Liver (tissue), 3 donors: ENCODE results near the gene DDX42.

Experiments
- FOXA1 ChIP-seq: IDR thresholded peaks from 2 replicates; pipeline ENCODE4 v1.6.1; 2016; ENCODE audit warnings: antibody characterized with exemption
- GABPA ChIP-seq, 2 donors: IDR thresholded peaks in 1 of 2; conservative IDR thresholded peaks in 1 of 2; 2 replicates each; pipeline ENCODE4 v1.6.1; 2016; ENCODE audit warnings: antibody characterized with exemption in 2 of 2, mild to moderate bottlenecking in 1 of 2, moderate library complexity in 1 of 2
- HNF4A ChIP-seq, 2 donors: conservative IDR thresholded peaks; 2 replicates each; pipeline ENCODE4 v1.6.1; 2016; ENCODE audit warnings: antibody characterized with exemption in 2 of 2, mild to moderate bottlenecking in 2 of 2
- NR2F2 ChIP-seq: IDR thresholded peaks from 2 replicates; pipeline ENCODE4 v1.6.1; 2016; ENCODE audit warnings: antibody characterized with exemption
- RAD21 ChIP-seq, 2 donors: IDR thresholded peaks; 2 replicates each; pipeline ENCODE4 v1.6.1; 2016; ENCODE audit warnings: antibody characterized with exemption in 2 of 2, mild to moderate bottlenecking in 2 of 2
- REST ChIP-seq: IDR thresholded peaks from 2 replicates; pipeline ENCODE4 v1.6.1; 2016; ENCODE audit warnings: antibody characterized with exemption, mild to moderate bottlenecking
- SP1 ChIP-seq: IDR thresholded peaks from 2 replicates; pipeline ENCODE4 v1.6.1; 2018; ENCODE audit warnings: antibody characterized with exemption, mild to moderate bottlenecking
- YY1 ChIP-seq: IDR thresholded peaks from 2 replicates; pipeline ENCODE4 v1.6.1; 2016; ENCODE audit warnings: antibody characterized with exemption, mild to moderate bottlenecking
- TF ChIP-seq, protein P1 (sequence below): fragments of 150-350 bp; IDR thresholded peaks from 2 replicates; pipeline ENCODE4 v1.5.1; 2017; ENCODE audit warnings: improper control_type of control experiment, low read depth, low read length; ENCODE audit not compliant: missing input control
- TF ChIP-seq, protein P2 (sequence below): IDR thresholded peaks from 2 replicates; pipeline ENCODE4 v1.6.1; 2016; ENCODE audit warnings: antibody characterized with exemption
- donor health status: healthy.
- donor health status: healthy.

DNA sequence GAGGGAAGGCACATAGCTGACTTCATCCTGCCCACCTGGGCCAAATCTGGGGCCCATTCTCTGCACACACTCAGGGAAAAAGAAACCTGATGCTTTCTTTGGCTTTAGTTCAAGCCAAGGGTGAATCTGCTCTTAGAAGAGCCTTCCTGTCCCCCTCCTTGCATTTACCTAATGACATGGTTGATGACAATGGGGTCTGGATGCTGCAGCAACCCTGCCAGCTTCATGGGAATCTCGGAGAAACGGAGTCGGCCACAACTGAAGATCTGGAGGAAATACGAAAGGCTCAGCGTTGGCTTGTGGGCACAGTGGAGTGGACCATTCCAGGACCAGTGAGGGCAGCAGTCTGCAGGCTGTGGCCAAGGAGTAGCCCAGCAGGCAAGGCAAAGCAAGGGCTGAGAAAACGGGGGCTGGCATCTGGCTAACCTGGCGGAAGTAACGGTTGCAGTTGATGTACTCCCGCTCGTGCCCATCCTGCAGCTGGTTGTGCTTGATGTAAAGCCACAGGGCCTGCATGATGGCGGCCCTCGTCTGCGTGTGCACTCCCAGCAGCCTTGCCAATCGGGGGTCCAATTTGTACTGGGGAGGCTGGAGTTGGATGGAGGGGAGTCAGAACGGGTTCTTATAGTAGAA, 59.9 kb downstream of the DDX42 start:
- TF ChIP-seq RAD21 (IDR thresholded peaks at IDR 0.05): no peak
- no peak for TF ChIP-seq HNF4A (conservative IDR thresholded peaks at IDR 0.05)
- TF ChIP-seq, protein P1, sequence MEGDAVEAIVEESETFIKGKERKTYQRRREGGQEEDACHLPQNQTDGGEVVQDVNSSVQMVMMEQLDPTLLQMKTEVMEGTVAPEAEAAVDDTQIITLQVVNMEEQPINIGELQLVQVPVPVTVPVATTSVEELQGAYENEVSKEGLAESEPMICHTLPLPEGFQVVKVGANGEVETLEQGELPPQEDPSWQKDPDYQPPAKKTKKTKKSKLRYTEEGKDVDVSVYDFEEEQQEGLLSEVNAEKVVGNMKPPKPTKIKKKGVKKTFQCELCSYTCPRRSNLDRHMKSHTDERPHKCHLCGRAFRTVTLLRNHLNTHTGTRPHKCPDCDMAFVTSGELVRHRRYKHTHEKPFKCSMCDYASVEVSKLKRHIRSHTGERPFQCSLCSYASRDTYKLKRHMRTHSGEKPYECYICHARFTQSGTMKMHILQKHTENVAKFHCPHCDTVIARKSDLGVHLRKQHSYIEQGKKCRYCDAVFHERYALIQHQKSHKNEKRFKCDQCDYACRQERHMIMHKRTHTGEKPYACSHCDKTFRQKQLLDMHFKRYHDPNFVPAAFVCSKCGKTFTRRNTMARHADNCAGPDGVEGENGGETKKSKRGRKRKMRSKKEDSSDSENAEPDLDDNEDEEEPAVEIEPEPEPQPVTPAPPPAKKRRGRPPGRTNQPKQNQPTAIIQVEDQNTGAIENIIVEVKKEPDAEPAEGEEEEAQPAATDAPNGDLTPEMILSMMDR: no peak
- no peak for TF ChIP-seq GABPA (IDR thresholded peaks at IDR 0.05 in 1 of 2, conservative IDR thresholded peaks at IDR 0.05 in 1 of 2)
- no peak for TF ChIP-seq YY1
- no peak for TF ChIP-seq FOXA1
- TF ChIP-seq, protein P2, sequence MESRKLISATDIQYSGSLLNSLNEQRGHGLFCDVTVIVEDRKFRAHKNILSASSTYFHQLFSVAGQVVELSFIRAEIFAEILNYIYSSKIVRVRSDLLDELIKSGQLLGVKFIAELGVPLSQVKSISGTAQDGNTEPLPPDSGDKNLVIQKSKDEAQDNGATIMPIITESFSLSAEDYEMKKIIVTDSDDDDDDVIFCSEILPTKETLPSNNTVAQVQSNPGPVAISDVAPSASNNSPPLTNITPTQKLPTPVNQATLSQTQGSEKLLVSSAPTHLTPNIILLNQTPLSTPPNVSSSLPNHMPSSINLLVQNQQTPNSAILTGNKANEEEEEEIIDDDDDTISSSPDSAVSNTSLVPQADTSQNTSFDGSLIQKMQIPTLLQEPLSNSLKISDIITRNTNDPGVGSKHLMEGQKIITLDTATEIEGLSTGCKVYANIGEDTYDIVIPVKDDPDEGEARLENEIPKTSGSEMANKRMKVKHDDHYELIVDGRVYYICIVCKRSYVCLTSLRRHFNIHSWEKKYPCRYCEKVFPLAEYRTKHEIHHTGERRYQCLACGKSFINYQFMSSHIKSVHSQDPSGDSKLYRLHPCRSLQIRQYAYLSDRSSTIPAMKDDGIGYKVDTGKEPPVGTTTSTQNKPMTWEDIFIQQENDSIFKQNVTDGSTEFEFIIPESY: no peak
- no peak for TF ChIP-seq SP1
- TF ChIP-seq REST: no peak
- no peak for TF ChIP-seq NR2F2
